ENCODE data around the gene RNASEH2C.

- TF ChIP-seq CTCF (IDR thresholded peaks at IDR 0.05), result no peak
- no peak for TF ChIP-seq POLR2A (IDR thresholded peaks at IDR 0.05)
Measured at GRCh38 chr11:65739022-65739421, 18.4 kb upstream of the RNASEH2C start.
